GM23338 (cell line): ENCODE results near the gene FAM120A. TPM values are rescaled to one million over a fixed set of nuclear protein-coding genes. Genes with fewer than 3 reads are reported as not detected.

Experiments used
- ATAC-seq: fragments of 200-7000 bp; cut with Tn5 transposase; 3 replicates; pipeline ENCODE4 v1.9.1; 2020
- DNase-seq: peaks from one replicate; pipeline ENCODE4 v3.0.0-alpha.2; 2015; ENCODE audit warnings: low spot score
- H2AFZ ChIP-seq: fragments of 200-600 bp; sonication (generic); 2 replicates; pipeline ENCODE4 v1.8.0; 2016; ENCODE audit warnings: antibody characterized with exemption, mild to moderate bottlenecking, moderate library complexity
- H3F3A ChIP-seq: fragments of 200-600 bp; sonication (generic); replicated peaks from 2 replicates; pipeline ENCODE4 v1.8.0; 2017; ENCODE audit warnings: antibody characterized with exemption, mixed run types, low read depth
- H3K27ac ChIP-seq: fragments of 200-600 bp; sonication (generic); 2 replicates; pipeline ENCODE4 v1.6.1; 2016; ENCODE audit warnings: low read depth
- H3K27me3 ChIP-seq: fragments of 200-600 bp; sonication (generic); 2 replicates; pipeline ENCODE4 v1.8.0; 2016; ENCODE audit warnings: mild to moderate bottlenecking, mixed run types, moderate library complexity; ENCODE audit not compliant: insufficient read depth
- H3K36me3 ChIP-seq: fragments of 200-600 bp; sonication (generic); 2 replicates; pipeline ENCODE4 v1.8.0; 2016; ENCODE audit warnings: mild to moderate bottlenecking; ENCODE audit not compliant: insufficient read depth
- H3K4me1 ChIP-seq: fragments of 200-600 bp; sonication (generic); 2 replicates; pipeline ENCODE4 v1.8.0; 2016; ENCODE audit warnings: mild to moderate bottlenecking, moderate library complexity; ENCODE audit not compliant: insufficient read depth
- H3K4me2 ChIP-seq: fragments of 200-600 bp; sonication (generic); 2 replicates; pipeline ENCODE4 v1.7.1; 2017; ENCODE audit warnings: mixed run types
- H3K4me3 ChIP-seq: fragments of 200-600 bp; sonication (generic); 2 replicates; pipeline ENCODE4 v1.6.1; 2016; ENCODE audit warnings: mixed run types
- H3K79me2 ChIP-seq: fragments of 200-600 bp; sonication (generic); replicated peaks from 2 replicates; pipeline ENCODE4 v1.8.0; 2017; ENCODE audit warnings: mild to moderate bottlenecking; ENCODE audit not compliant: insufficient read depth
- H3K9me2 ChIP-seq: fragments of 200-600 bp; sonication (generic); 2 replicates; pipeline ENCODE4 v1.8.0; 2017; ENCODE audit not compliant: insufficient read depth
- H4K20me1 ChIP-seq: fragments of 200-600 bp; sonication (generic); replicated peaks from 2 replicates; pipeline ENCODE4 v1.8.0; 2017; ENCODE audit warnings: mild to moderate bottlenecking; ENCODE audit not compliant: insufficient read depth
- H3K27ac Mint-ChIP-seq: 2 replicates; pipeline ENCODE4 v1.8.0; 2020; ENCODE audit warnings: inconsistent platforms, mild to moderate bottlenecking, moderate library complexity, mixed read lengths
- H3K27me3 Mint-ChIP-seq: 3 replicates; pipeline ENCODE4 v1.8.0; 2022; ENCODE audit warnings: low read depth, mild to moderate bottlenecking, moderate library complexity, mixed read lengths, inconsistent platforms; ENCODE audit not compliant: insufficient read depth, poor library complexity
- H3K36me3 Mint-ChIP-seq: 3 replicates; pipeline ENCODE4 v1.8.0; 2021; ENCODE audit warnings: low read depth, mild to moderate bottlenecking, inconsistent platforms, moderate library complexity, mixed read lengths
- H3K4me1 Mint-ChIP-seq: 3 replicates; pipeline ENCODE4 v1.8.0; 2020; ENCODE audit warnings: mild to moderate bottlenecking, inconsistent platforms, mixed read lengths
- H3K4me3 Mint-ChIP-seq: 3 replicates; pipeline ENCODE4 v1.8.0; 2021; ENCODE audit warnings: moderate library complexity, mild to moderate bottlenecking, inconsistent platforms, mixed read lengths
- H3K9me3 Mint-ChIP-seq: 3 replicates; pipeline ENCODE4 v1.8.0; 2020; ENCODE audit warnings: moderate library complexity, mild to moderate bottlenecking, inconsistent platforms, mixed read lengths
- CREB1 ChIP-seq: fragments of 250-450 bp; sonication (Bioruptor Pico); IDR thresholded peaks from 2 replicates; pipeline ENCODE4 v1.5.0; 2020; ENCODE audit warnings: low read depth, mild to moderate bottlenecking, moderate library complexity
- EZH2 ChIP-seq: fragments of 200-600 bp; sonication (generic); IDR thresholded peaks from one replicate; pipeline ENCODE4 v1.8.0; 2017; ENCODE audit warnings: antibody characterized with exemption, mild to moderate bottlenecking, low read depth; ENCODE audit not compliant: unreplicated experiment
- EZH2phosphoT487 ChIP-seq: fragments of 200-600 bp; sonication (generic); IDR thresholded peaks from one replicate; pipeline ENCODE4 v1.8.1; 2018; ENCODE audit warnings: antibody characterized with exemption; ENCODE audit not compliant: unreplicated experiment
- JUNB ChIP-seq: IDR thresholded peaks from one replicate; pipeline ENCODE4 v1.6.1; 2016; ENCODE audit warnings: antibody characterized with exemption; ENCODE audit not compliant: unreplicated experiment
- NANOG ChIP-seq: IDR thresholded peaks from 2 replicates; pipeline ENCODE4 v1.6.1; 2016; ENCODE audit warnings: antibody characterized with exemption, borderline replicate concordance
- POLR2AphosphoS5 ChIP-seq: IDR thresholded peaks from 2 replicates; pipeline ENCODE4 v1.6.1; 2016; ENCODE audit warnings: antibody characterized with exemption, low read depth
- STAT1 ChIP-seq: IDR thresholded peaks from one replicate; pipeline ENCODE4 v1.6.1; 2016; ENCODE audit warnings: antibody characterized with exemption; ENCODE audit not compliant: unreplicated experiment
- ZNF114 ChIP-seq: fragments of 250-450 bp; sonication (Bioruptor Pico); IDR thresholded peaks from 2 replicates; pipeline ENCODE4 v1.5.0; 2020; ENCODE audit warnings: mild to moderate bottlenecking, moderate library complexity
- ZNF331 ChIP-seq: fragments of 250-450 bp; sonication (Bioruptor Pico); IDR thresholded peaks from 2 replicates; pipeline ENCODE4 v1.5.0; 2020; ENCODE audit warnings: low read depth, mild to moderate bottlenecking, moderate library complexity
- polyA plus RNA-seq: library from polyadenylated mRNA; unstranded; fragments of >200 nt; fragmentation: Nextera tagmentation; extraction: Ambion mirVana; gene quantifications from 2 replicates; pipeline ENCODE4 v1.2.1, GENCODE V29; 2016
- total RNA-seq: library from RNA; depleted of rRNA; stranded (reverse); fragments of >200 nt; shearing (Covaris generic); gene quantifications from 2 replicates; pipeline ENCODE4 v1.2.3, GENCODE V29; 2014
- TF ChIP-seq, protein P1 (sequence below): IDR thresholded peaks from 2 replicates; pipeline ENCODE4 v1.6.1; 2016; ENCODE audit warnings: antibody characterized with exemption
- TF ChIP-seq, protein P2 (sequence below), 2 experiments: fragments of 200-600 bp in 1 of 2; sonication (generic) in 1 of 2; conservative IDR thresholded peaks; 2 replicates each; pipeline versions ENCODE4 v1.5.1 to v1.6.1; 2016 to 2017; ENCODE audit warnings: antibody characterized with exemption in 2 of 2, low read depth in 2 of 2, mild to moderate bottlenecking in 2 of 2, moderate library complexity in 1 of 2
- TF ChIP-seq, protein P3 (sequence below): fragments of 250-450 bp; sonication (Bioruptor Pico); IDR thresholded peaks from 2 replicates; pipeline ENCODE4 v1.5.0; 2020; ENCODE audit warnings: mild to moderate bottlenecking, moderate library complexity

The FAM120A gene
- total and polyA plus RNA-seq, 2 experiments from 2014 or later: 28.2 to 52.5 TPM

DNA sequence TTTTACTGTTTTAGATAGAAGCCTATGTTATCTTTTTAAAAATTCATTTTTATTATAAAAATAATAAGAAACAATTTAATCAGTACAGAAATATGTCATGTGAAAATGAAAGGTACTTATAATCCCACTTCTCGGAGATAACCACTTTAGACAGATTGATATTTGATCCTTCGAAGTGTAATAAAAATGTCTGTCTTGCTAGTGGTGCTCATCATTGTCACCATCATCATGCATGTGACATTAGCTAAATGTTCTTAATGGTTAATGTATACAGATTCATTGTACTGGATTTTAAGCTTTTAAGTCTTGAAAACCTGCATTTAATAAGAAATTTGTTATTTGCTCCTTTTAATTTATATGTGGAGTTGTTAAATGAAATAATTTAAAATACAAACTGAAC lies 32.0 kb downstream of the FAM120A start (continued):
- TF ChIP-seq, protein P1, sequence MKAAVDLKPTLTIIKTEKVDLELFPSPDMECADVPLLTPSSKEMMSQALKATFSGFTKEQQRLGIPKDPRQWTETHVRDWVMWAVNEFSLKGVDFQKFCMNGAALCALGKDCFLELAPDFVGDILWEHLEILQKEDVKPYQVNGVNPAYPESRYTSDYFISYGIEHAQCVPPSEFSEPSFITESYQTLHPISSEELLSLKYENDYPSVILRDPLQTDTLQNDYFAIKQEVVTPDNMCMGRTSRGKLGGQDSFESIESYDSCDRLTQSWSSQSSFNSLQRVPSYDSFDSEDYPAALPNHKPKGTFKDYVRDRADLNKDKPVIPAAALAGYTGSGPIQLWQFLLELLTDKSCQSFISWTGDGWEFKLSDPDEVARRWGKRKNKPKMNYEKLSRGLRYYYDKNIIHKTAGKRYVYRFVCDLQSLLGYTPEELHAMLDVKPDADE: no peak
- TF ChIP-seq NANOG (no peak), ZNF331 (CRISPR knock-in tag) (no peak), JUNB (no peak), EZH2phosphoT487 (no peak), EZH2 (no peak), STAT1 (no peak), ZNF114 (CRISPR knock-in tag) (no peak), POLR2AphosphoS5 (no peak)
- TF ChIP-seq, protein P2, sequence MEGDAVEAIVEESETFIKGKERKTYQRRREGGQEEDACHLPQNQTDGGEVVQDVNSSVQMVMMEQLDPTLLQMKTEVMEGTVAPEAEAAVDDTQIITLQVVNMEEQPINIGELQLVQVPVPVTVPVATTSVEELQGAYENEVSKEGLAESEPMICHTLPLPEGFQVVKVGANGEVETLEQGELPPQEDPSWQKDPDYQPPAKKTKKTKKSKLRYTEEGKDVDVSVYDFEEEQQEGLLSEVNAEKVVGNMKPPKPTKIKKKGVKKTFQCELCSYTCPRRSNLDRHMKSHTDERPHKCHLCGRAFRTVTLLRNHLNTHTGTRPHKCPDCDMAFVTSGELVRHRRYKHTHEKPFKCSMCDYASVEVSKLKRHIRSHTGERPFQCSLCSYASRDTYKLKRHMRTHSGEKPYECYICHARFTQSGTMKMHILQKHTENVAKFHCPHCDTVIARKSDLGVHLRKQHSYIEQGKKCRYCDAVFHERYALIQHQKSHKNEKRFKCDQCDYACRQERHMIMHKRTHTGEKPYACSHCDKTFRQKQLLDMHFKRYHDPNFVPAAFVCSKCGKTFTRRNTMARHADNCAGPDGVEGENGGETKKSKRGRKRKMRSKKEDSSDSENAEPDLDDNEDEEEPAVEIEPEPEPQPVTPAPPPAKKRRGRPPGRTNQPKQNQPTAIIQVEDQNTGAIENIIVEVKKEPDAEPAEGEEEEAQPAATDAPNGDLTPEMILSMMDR (conservative IDR thresholded peaks at IDR 0.05; ENCODE audit: low read depth in 2 of 2): no peak

DNA sequence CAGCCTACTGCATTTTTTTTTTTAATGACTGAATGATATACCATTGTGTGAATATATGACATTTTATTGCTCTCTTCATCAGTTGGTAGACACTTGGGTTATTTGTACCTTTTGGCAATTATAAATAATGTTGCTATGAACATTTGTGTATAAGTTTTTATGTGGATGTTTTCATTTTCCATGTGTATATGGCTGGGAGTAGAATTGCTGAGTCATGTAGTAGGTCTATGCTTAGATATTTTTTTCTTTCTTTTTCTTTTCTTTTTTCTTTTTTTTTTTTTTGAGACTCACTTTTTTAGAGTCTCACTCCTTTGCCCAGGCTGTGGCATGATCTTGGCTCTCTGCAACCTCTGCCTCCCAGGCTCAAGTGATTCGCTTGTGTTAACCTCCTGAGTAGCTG lies 34.8 kb downstream of the FAM120A start:
- no peak overlapping the region for H3K4me3 ChIP-seq
- peaks cover 87% of the 10 kb centered on the region for H3K79me2 ChIP-seq
- Mint-ChIP-seq H3K4me1 (peaks cover 11% of the 10 kb centered on the region), H3K4me3 (no peak overlapping the region), H3K27ac (peak overlapping the region; percentile 80; the same call in 1 of the 2 replicates), H3K9me3 (no peaks in the 10 kb centered on the region), H3K27me3 (peaks cover 2% of the 10 kb centered on the region), H3K36me3 (peaks cover 50% of the 10 kb centered on the region)
- TF ChIP-seq, protein P3, sequence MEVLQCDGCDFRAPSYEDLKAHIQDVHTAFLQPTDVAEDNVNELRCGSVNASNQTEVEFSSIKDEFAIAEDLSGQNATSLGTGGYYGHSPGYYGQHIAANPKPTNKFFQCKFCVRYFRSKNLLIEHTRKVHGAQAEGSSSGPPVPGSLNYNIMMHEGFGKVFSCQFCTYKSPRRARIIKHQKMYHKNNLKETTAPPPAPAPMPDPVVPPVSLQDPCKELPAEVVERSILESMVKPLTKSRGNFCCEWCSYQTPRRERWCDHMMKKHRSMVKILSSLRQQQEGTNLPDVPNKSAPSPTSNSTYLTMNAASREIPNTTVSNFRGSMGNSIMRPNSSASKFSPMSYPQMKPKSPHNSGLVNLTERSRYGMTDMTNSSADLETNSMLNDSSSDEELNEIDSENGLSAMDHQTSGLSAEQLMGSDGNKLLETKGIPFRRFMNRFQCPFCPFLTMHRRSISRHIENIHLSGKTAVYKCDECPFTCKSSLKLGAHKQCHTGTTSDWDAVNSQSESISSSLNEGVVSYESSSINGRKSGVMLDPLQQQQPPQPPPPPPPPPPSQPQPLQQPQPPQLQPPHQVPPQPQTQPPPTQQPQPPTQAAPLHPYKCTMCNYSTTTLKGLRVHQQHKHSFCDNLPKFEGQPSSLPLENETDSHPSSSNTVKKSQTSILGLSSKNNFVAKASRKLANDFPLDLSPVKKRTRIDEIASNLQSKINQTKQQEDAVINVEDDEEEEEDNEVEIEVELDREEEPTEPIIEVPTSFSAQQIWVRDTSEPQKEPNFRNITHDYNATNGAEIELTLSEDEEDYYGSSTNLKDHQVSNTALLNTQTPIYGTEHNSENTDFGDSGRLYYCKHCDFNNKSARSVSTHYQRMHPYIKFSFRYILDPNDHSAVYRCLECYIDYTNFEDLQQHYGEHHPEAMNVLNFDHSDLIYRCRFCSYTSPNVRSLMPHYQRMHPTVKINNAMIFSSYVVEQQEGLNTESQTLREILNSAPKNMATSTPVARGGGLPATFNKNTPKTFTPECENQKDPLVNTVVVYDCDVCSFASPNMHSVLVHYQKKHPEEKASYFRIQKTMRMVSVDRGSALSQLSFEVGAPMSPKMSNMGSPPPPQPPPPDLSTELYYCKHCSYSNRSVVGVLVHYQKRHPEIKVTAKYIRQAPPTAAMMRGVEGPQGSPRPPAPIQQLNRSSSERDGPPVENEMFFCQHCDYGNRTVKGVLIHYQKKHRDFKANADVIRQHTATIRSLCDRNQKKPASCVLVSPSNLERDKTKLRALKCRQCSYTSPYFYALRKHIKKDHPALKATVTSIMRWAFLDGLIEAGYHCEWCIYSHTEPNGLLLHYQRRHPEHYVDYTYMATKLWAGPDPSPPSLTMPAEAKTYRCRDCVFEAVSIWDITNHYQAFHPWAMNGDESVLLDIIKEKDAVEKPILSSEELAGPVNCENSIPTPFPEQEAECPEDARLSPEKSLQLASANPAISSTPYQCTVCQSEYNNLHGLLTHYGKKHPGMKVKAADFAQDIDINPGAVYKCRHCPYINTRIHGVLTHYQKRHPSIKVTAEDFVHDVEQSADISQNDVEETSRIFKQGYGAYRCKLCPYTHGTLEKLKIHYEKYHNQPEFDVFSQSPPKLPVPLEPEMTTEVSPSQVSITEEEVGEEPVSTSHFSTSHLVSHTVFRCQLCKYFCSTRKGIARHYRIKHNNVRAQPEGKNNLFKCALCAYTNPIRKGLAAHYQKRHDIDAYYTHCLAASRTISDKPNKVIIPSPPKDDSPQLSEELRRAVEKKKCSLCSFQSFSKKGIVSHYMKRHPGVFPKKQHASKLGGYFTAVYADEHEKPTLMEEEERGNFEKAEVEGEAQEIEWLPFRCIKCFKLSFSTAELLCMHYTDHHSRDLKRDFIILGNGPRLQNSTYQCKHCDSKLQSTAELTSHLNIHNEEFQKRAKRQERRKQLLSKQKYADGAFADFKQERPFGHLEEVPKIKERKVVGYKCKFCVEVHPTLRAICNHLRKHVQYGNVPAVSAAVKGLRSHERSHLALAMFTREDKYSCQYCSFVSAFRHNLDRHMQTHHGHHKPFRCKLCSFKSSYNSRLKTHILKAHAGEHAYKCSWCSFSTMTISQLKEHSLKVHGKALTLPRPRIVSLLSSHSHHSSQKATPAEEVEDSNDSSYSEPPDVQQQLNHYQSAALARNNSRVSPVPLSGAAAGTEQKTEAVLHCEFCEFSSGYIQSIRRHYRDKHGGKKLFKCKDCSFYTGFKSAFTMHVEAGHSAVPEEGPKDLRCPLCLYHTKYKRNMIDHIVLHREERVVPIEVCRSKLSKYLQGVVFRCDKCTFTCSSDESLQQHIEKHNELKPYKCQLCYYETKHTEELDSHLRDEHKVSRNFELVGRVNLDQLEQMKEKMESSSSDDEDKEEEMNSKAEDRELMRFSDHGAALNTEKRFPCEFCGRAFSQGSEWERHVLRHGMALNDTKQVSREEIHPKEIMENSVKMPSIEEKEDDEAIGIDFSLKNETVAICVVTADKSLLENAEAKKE: no peak
- TF ChIP-seq ZNF114 (CRISPR knock-in tag) (no peak), CREB1 (no peak), NANOG (no peak), JUNB (no peak), EZH2phosphoT487 (no peak), EZH2 (no peak), POLR2AphosphoS5 (no peak)
- TF ChIP-seq, protein P2 (conservative IDR thresholded peaks at IDR 0.05; ENCODE audit: low read depth in 2 of 2): no peak
- TF ChIP-seq, protein P1: no peak
- ATAC-seq: no peak
- H3K27ac ChIP-seq: 0 out of 2 replicates have a peak overlapping the region, but pooled peaks have one; percentile 51
- no peaks in the 10 kb centered on the region for H3K4me1 ChIP-seq
- H2AFZ ChIP-seq: no peak overlapping the region
- no peak for DNase-seq
- no peaks in the 10 kb centered on the region for H3K9me2 ChIP-seq
- no peak overlapping the region for H3K4me2 ChIP-seq
- H3K36me3 ChIP-seq: no peaks in the 10 kb centered on the region; the same call in 1 of the 2 replicates
- no peaks in the 10 kb centered on the region for H3K27me3 ChIP-seq
- H4K20me1 ChIP-seq: peaks cover 13% of the 10 kb centered on the region
- no peaks in the 10 kb centered on the region for H3F3A ChIP-seq
